OCI-LY1 (cell line): Measurements from ENCODE around the gene FBN1.

Experiments
- H2AFZ ChIP-seq: fragments of 200-600 bp; sonication (generic), shearing (Covaris generic); 2 replicates; pipeline ENCODE4 v1.6.0; 2014; ENCODE audit warnings: antibody characterized with exemption, mild to moderate bottlenecking, low read length
- H3F3A ChIP-seq: fragments of 200-600 bp; sonication (generic), shearing (Covaris generic); 2 replicates; pipeline ENCODE4 v1.6.0; 2014; ENCODE audit warnings: mild to moderate bottlenecking, antibody characterized with exemption, low read length, moderate library complexity; ENCODE audit not compliant: insufficient read depth
- H3K27ac ChIP-seq: fragments of 200-600 bp; sonication (generic); 2 replicates; pipeline ENCODE4 v1.5.1; 2014; ENCODE audit warnings: low read length, mixed run types, mild to moderate bottlenecking, low read depth; ENCODE audit not compliant: poor library complexity, severe bottlenecking
- H3K27me3 ChIP-seq: fragments of 200-600 bp; sonication (generic); 2 replicates; pipeline ENCODE4 v1.6.0; 2014; ENCODE audit warnings: antibody characterized with exemption, mild to moderate bottlenecking, low read length, moderate library complexity; ENCODE audit not compliant: insufficient read depth
- H3K36me3 ChIP-seq: fragments of 200-600 bp; sonication (generic); 2 replicates; pipeline ENCODE4 v1.6.1; 2014; ENCODE audit warnings: mild to moderate bottlenecking, antibody characterized with exemption, low read length, moderate library complexity, mixed read lengths; ENCODE audit not compliant: insufficient read depth
- H3K4me1 ChIP-seq: fragments of 200-600 bp; sonication (generic); 2 replicates; pipeline ENCODE4 v1.5.1; 2014; ENCODE audit warnings: mild to moderate bottlenecking, low read length, moderate library complexity; ENCODE audit not compliant: insufficient read depth, severe bottlenecking
- H3K4me2 ChIP-seq: fragments of 200-600 bp; sonication (generic), shearing (Covaris generic); 2 replicates; pipeline ENCODE4 v1.6.1; 2014; ENCODE audit warnings: low read length
- H3K4me3 ChIP-seq: fragments of 200-600 bp; sonication (generic); 2 replicates; pipeline ENCODE4 v1.5.1; 2014; ENCODE audit warnings: low read length, low read depth, mild to moderate bottlenecking, mixed read lengths; ENCODE audit not compliant: poor library complexity, severe bottlenecking
- H3K79me2 ChIP-seq: fragments of 200-600 bp; shearing (Covaris generic); 2 replicates; pipeline ENCODE4 v1.6.1; 2016; ENCODE audit warnings: mixed run types, low read length, mixed read lengths; ENCODE audit not compliant: insufficient read depth
- H3K9ac ChIP-seq: fragments of 200-600 bp; sonication (generic), shearing (Covaris generic); 2 replicates; pipeline ENCODE4 v1.6.1; 2014; ENCODE audit warnings: mild to moderate bottlenecking, low read length, mixed read lengths
- H3K9me2 ChIP-seq: fragments of 200-600 bp; sonication (generic), shearing (Covaris generic); 2 replicates; pipeline ENCODE4 v1.6.1; 2014; ENCODE audit warnings: low read depth, mild to moderate bottlenecking, low read length, mixed read lengths
- H3K9me3 ChIP-seq: fragments of 200-600 bp; shearing (Covaris generic); 2 replicates; pipeline ENCODE4 v1.6.1; 2014; ENCODE audit warnings: low read length, mixed read lengths
- H4K20me1 ChIP-seq: fragments of 200-600 bp; sonication (generic), shearing (Covaris generic); 2 replicates; pipeline ENCODE4 v1.6.0; 2016; ENCODE audit warnings: mild to moderate bottlenecking, low read length; ENCODE audit not compliant: insufficient read depth
- CTCF ChIP-seq: fragments of 200-600 bp; sonication (generic), shearing (Covaris generic); IDR thresholded peaks from 2 replicates; pipeline ENCODE4 v1.5.1; 2017; ENCODE audit warnings: mild to moderate bottlenecking, antibody characterized with exemption, low read length, moderate library complexity, mixed read lengths
- EZH2 ChIP-seq: fragments of 200-600 bp; sonication (generic), shearing (Covaris generic); IDR thresholded peaks from 2 replicates; pipeline ENCODE4 v1.8.0; 2017; ENCODE audit warnings: borderline replicate concordance, mixed run types, mild to moderate bottlenecking, antibody characterized with exemption, low read length, moderate library complexity, mixed read lengths

FBN1 gene

GRCh38 chr15:48574187-48574586 is 71.3 kb downstream of the FBN1 start:
- Histone ChIP-seq H3K4me2 (no peak overlapping the region), H3K4me1 (no peaks in the 10 kb centered on the region), H3K9me3 (no peaks in the 10 kb centered on the region), H3K79me2 (no peaks in the 10 kb centered on the region), H3K4me3 (no peak overlapping the region), H3K27ac (no peak overlapping the region), H3K9ac (no peak overlapping the region), H3F3A (no peaks in the 10 kb centered on the region), H3K27me3 (no peaks in the 10 kb centered on the region), H4K20me1 (no peaks in the 10 kb centered on the region), H3K9me2 (no peaks in the 10 kb centered on the region), H3K36me3 (no peaks in the 10 kb centered on the region), H2AFZ (no peak overlapping the region)
- TF ChIP-seq EZH2 (no peak), CTCF (no peak)

- H3K27me3 ChIP-seq: no peaks in the 10 kb centered on the region
- H3K36me3 ChIP-seq: no peaks in the 10 kb centered on the region
- no peak overlapping the region for H3K9ac ChIP-seq
- no peaks in the 10 kb centered on the region for H3F3A ChIP-seq
- no peaks in the 10 kb centered on the region for H3K9me2 ChIP-seq
- H3K9me3 ChIP-seq: no peaks in the 10 kb centered on the region
- H2AFZ ChIP-seq: no peak overlapping the region
- no peaks in the 10 kb centered on the region for H3K4me1 ChIP-seq
- no peak overlapping the region for H3K4me2 ChIP-seq
- no peak overlapping the region for H3K4me3 ChIP-seq
- H3K27ac ChIP-seq: no peak overlapping the region
- H3K79me2 ChIP-seq: no peaks in the 10 kb centered on the region
- TF ChIP-seq CTCF (no peak), EZH2 (no peak)
- no peaks in the 10 kb centered on the region for H4K20me1 ChIP-seq
Observed at GRCh38 chr15:48573780-48574179, 71.7 kb downstream of the FBN1 start.

- Histone ChIP-seq H3K9me3 (no peaks in the 10 kb centered on the region), H2AFZ (no peak overlapping the region), H3K79me2 (no peaks in the 10 kb centered on the region), H3K36me3 (no peaks in the 10 kb centered on the region), H3F3A (no peaks in the 10 kb centered on the region), H3K4me1 (no peaks in the 10 kb centered on the region), H3K4me3 (no peak overlapping the region), H3K27me3 (no peaks in the 10 kb centered on the region), H3K9ac (no peak overlapping the region), H3K4me2 (no peak overlapping the region), H4K20me1 (no peaks in the 10 kb centered on the region), H3K27ac (no peak overlapping the region), H3K9me2 (no peaks in the 10 kb centered on the region)
- TF ChIP-seq EZH2 (no peak), CTCF (no peak)
Observed at GRCh38 chr15:48572823-48573222, 72.7 kb downstream of the FBN1 start.
